Loucy (cell line): ENCODE results near the gene RUVBL1.

Experiments
- H2AFZ ChIP-seq: fragments of 200-600 bp; sonication (generic); 2 replicates; pipeline ENCODE4 v1.6.0; 2016; ENCODE audit warnings: antibody characterized with exemption, mild to moderate bottlenecking, low read length, moderate library complexity
- H3F3A ChIP-seq: fragments of 200-600 bp; 2 replicates; pipeline ENCODE4 v1.6.0; 2016; ENCODE audit warnings: antibody characterized with exemption, low read depth, mild to moderate bottlenecking
- H3K27me3 ChIP-seq: fragments of 200-600 bp; sonication (generic); 2 replicates; pipeline ENCODE4 v1.6.1; 2014; ENCODE audit warnings: low read length, mild to moderate bottlenecking; ENCODE audit not compliant: insufficient read depth, poor library complexity, severe bottlenecking
- H3K36me3 ChIP-seq: fragments of 200-600 bp; sonication (generic); 2 replicates; pipeline ENCODE4 v1.6.1; 2016; ENCODE audit warnings: low read length; ENCODE audit not compliant: insufficient read depth
- H3K4me1 ChIP-seq: fragments of 200-600 bp; sonication (generic); 2 replicates; pipeline ENCODE4 v1.5.1; 2014; ENCODE audit warnings: low read length, mild to moderate bottlenecking; ENCODE audit not compliant: insufficient read depth, poor library complexity, severe bottlenecking
- H3K4me2 ChIP-seq: fragments of 200-600 bp; sonication (generic); 2 replicates; pipeline ENCODE4 v1.6.0; 2014; ENCODE audit warnings: antibody characterized with exemption, low read length, low read depth, mild to moderate bottlenecking; ENCODE audit not compliant: poor library complexity, severe bottlenecking
- H3K4me3 ChIP-seq: fragments of 200-600 bp; sonication (generic); 2 replicates; pipeline ENCODE4 v1.5.1; 2014; ENCODE audit warnings: low read length, mild to moderate bottlenecking, mixed read lengths; ENCODE audit not compliant: poor library complexity, severe bottlenecking
- H3K79me2 ChIP-seq: fragments of 200-600 bp; sonication (generic); 2 replicates; pipeline ENCODE4 v1.6.1; 2014; ENCODE audit warnings: low read length; ENCODE audit not compliant: insufficient read depth
- H3K9ac ChIP-seq: fragments of 200-600 bp; sonication (generic); 2 replicates; pipeline ENCODE4 v1.6.0; 2014; ENCODE audit warnings: mild to moderate bottlenecking, low read depth, low read length, moderate library complexity; ENCODE audit not compliant: poor library complexity, severe bottlenecking
- H3K9me2 ChIP-seq: fragments of 200-600 bp; sonication (generic); replicated peaks from 2 replicates; pipeline ENCODE4 v1.6.1; 2016; ENCODE audit warnings: low read depth, low read length, mixed read lengths
- H3K9me3 ChIP-seq: fragments of 200-600 bp; sonication (generic); 2 replicates; pipeline ENCODE4 v1.6.1; 2014; ENCODE audit warnings: mild to moderate bottlenecking, antibody characterized with exemption, low read length, low read depth; ENCODE audit not compliant: insufficient read depth
- H4K20me1 ChIP-seq: fragments of 200-600 bp; sonication (generic); 2 replicates; pipeline ENCODE4 v1.6.0; 2014; ENCODE audit warnings: antibody characterized with exemption, low read length, mild to moderate bottlenecking; ENCODE audit not compliant: insufficient read depth, poor library complexity, severe bottlenecking
- CTCF ChIP-seq: fragments of 200-600 bp; sonication (generic); conservative IDR thresholded peaks from 2 replicates; pipeline ENCODE4 v1.5.1; 2014; ENCODE audit warnings: mild to moderate bottlenecking, antibody characterized with exemption, low read length
- EZH2phosphoT487 ChIP-seq: fragments of 200-600 bp; IDR thresholded peaks from 2 replicates; pipeline ENCODE4 v1.6.1; 2018; ENCODE audit warnings: antibody characterized with exemption, mild to moderate bottlenecking, moderate library complexity, borderline replicate concordance

RUVBL1 gene

GRCh38 chr3:128149650-128150049 is 26.0 kb upstream of the RUVBL1 start:
- Histone ChIP-seq H2AFZ (no peak overlapping the region), H3K4me2 (no peak overlapping the region), H4K20me1 (no peaks in the 10 kb centered on the region), H3K79me2 (peaks cover 9% of the 10 kb centered on the region), H3K9me2 (no peaks in the 10 kb centered on the region), H3K27me3 (no peaks in the 10 kb centered on the region), H3K4me3 (no peak overlapping the region), H3K9ac (no peak overlapping the region), H3K9me3 (no peaks in the 10 kb centered on the region), H3K36me3 (no peaks in the 10 kb centered on the region), H3K4me1 (no peaks in the 10 kb centered on the region), H3F3A (0 out of 2 replicates have a peak, but pooled peaks cover 4% of the 10 kb centered on the region)
- TF ChIP-seq CTCF (no peak), EZH2phosphoT487 (no peak)

GRCh38 chr3:128146201-128146600 is 22.6 kb upstream of the RUVBL1 start:
- H3K4me1 ChIP-seq: no peaks in the 10 kb centered on the region
- H3K36me3 ChIP-seq: no peaks in the 10 kb centered on the region
- H3F3A ChIP-seq: no peaks in the 10 kb centered on the region
- no peaks in the 10 kb centered on the region for H3K79me2 ChIP-seq
- no peak overlapping the region for H3K9ac ChIP-seq
- no peaks in the 10 kb centered on the region for H3K9me2 ChIP-seq
- no peaks in the 10 kb centered on the region for H3K9me3 ChIP-seq
- no peak overlapping the region for H2AFZ ChIP-seq
- no peaks in the 10 kb centered on the region for H4K20me1 ChIP-seq
- no peak overlapping the region for H3K4me3 ChIP-seq
- H3K4me2 ChIP-seq: no peak overlapping the region
- H3K27me3 ChIP-seq: no peaks in the 10 kb centered on the region
- TF ChIP-seq EZH2phosphoT487: no peak
- no peak for TF ChIP-seq CTCF

- H4K20me1 ChIP-seq: no peaks in the 10 kb centered on the region
- no peaks in the 10 kb centered on the region for H3K36me3 ChIP-seq
- no peaks in the 10 kb centered on the region for H3K79me2 ChIP-seq
- H3K9ac ChIP-seq: no peak overlapping the region
- H3K4me3 ChIP-seq: no peak overlapping the region
- no peaks in the 10 kb centered on the region for H3K4me1 ChIP-seq
- H3K9me3 ChIP-seq: no peaks in the 10 kb centered on the region
- H3K27me3 ChIP-seq: no peaks in the 10 kb centered on the region
- H2AFZ ChIP-seq: no peak overlapping the region
- H3K4me2 ChIP-seq: no peak overlapping the region
- H3K9me2 ChIP-seq: no peaks in the 10 kb centered on the region
- no peaks in the 10 kb centered on the region for H3F3A ChIP-seq
- TF ChIP-seq CTCF: no peak
- no peak for TF ChIP-seq EZH2phosphoT487
Observed at GRCh38 chr3:128145279-128145678, 21.7 kb upstream of the RUVBL1 start.
